Measurements from ENCODE around the gene AQP4. TPM values are rescaled to one million over a fixed set of nuclear protein-coding genes. Genes with fewer than 3 reads are reported as not detected.

The AQP4 gene
- 24.6 TPM for total RNA-seq
- long read RNA-seq, full-length matches to known transcripts = 8 of 14 reads
- long read RNA-seq, partial matches to known transcripts = 0 of 14 reads
- long read RNA-seq, other reads (novel, unspliced or antisense) = 6 of 14 reads

- intact Hi-C loops (cut with DNase I) = loop anchor here (5.0 kb wide), 1 partner anchor 97 kb away; no protein-coding TSS in a partner anchor
- DNase-seq (ENCODE audit: missing footprints) (peak; percentile 72), ATAC-seq (peak; percentile 88)
These were observed at the start of gene AQP4 for GRCh38 chr18:26865557-26865956. Gene AQP4, minus strand, starts transcription at chr18:26865707. Its CDS starts 18 bp downstream, at chr18:26865689.

GRCh38 chr18:26911840-26912239 is 46.3 kb upstream of the AQP4 start:
- no peak for DNase-seq (ENCODE audit: missing footprints)
- no peak for ATAC-seq
- intact Hi-C loops (cut with DNase I) = no loop called here

GRCh38 chr18:26909599-26910290 is 44.2 kb upstream of the AQP4 start:
- intact Hi-C loops (cut with DNase I) = no loop called here
- DNase-seq (ENCODE audit: missing footprints) = no peak
- no peak for ATAC-seq

- ATAC-seq (no peak), DNase-seq (ENCODE audit: missing footprints) (no peak)
- intact Hi-C loops (cut with DNase I) = no loop called here
These were observed 43.4 kb upstream of the AQP4 start for GRCh38 chr18:26908906-26909305.

- intact Hi-C loops (cut with DNase I) = no loop called here
- ATAC-seq (no peak), DNase-seq (ENCODE audit: missing footprints) (no peak)
These were observed 36.8 kb upstream of the AQP4 start for GRCh38 chr18:26902291-26902690.

GRCh38 chr18:26901020-26901419 is 35.5 kb upstream of the AQP4 start:
- DNase-seq (ENCODE audit: missing footprints) (no peak), ATAC-seq (no peak)
- intact Hi-C loops (cut with DNase I) = no loop called here

- intact Hi-C loops (cut with DNase I) = no loop called here
- DNase-seq (ENCODE audit: missing footprints) = no peak
- no peak for ATAC-seq
These were observed 28.9 kb upstream of the AQP4 start for GRCh38 chr18:26894426-26894825.

- intact Hi-C loops (cut with DNase I) = no loop called here
- ATAC-seq (no peak), DNase-seq (ENCODE audit: missing footprints) (no peak)
These were observed 28.5 kb upstream of the AQP4 start for GRCh38 chr18:26893996-26894395.

- intact Hi-C loops (cut with DNase I) = no loop called here
- no peak for ATAC-seq
These were observed 22.8 kb upstream of the AQP4 start for GRCh38 chr18:26888259-26888658.

GRCh38 chr18:26875040-26875654 is 9.6 kb upstream of the AQP4 start:
- intact Hi-C loops (cut with DNase I) = no loop called here
- DNase-seq (ENCODE audit: missing footprints) = no peak
- no peak for ATAC-seq

More at GRCh38 chr18:26888259-26888658, 22.8 kb upstream of the AQP4 start:
- DNase-seq (ENCODE audit: missing footprints) = no peak

- DNase-seq (ENCODE audit: missing footprints) (no peak), ATAC-seq (no peak)
- intact Hi-C loops (cut with DNase I) = no loop called here
These were observed 8.8 kb upstream of the AQP4 start for GRCh38 chr18:26874283-26874682.

- intact Hi-C loops (cut with DNase I) = loop anchor here (5.0 kb wide), 1 partner anchor 93 kb away; no protein-coding TSS in a partner anchor
- no peak for ATAC-seq
These were observed 4.1 kb upstream of the AQP4 start for GRCh38 chr18:26869640-26870039.

GRCh38 chr18:26868968-26869586 is 3.6 kb upstream of the AQP4 start:
- intact Hi-C loops (cut with DNase I) = loop anchor here (5.0 kb wide), 1 partner anchor 93 kb away; no protein-coding TSS in a partner anchor
- ATAC-seq (no peak), DNase-seq (ENCODE audit: missing footprints) (no peak)

More at GRCh38 chr18:26869640-26870039, 4.1 kb upstream of the AQP4 start:
- no peak for DNase-seq (ENCODE audit: missing footprints)

- intact Hi-C loops (cut with DNase I) = loop anchor here (5.0 kb wide), 1 partner anchor 95 kb away; no protein-coding TSS in a partner anchor
- DNase-seq (ENCODE audit: missing footprints) (no peak), ATAC-seq (no peak)
These were observed 2.0 kb upstream of the AQP4 start for GRCh38 chr18:26867471-26867870.

- ATAC-seq = no peak
- intact Hi-C loops (cut with DNase I) = loop anchor here (5.0 kb wide), 1 partner anchor 98 kb away; no protein-coding TSS in a partner anchor
- DNase-seq (ENCODE audit: missing footprints) = no peak
These were observed 849 bp downstream of the AQP4 start for GRCh38 chr18:26864658-26865057.

GRCh38 chr18:26863921-26864497 is 1.5 kb downstream of the AQP4 start:
- intact Hi-C loops (cut with DNase I) = no loop called here
- DNase-seq (ENCODE audit: missing footprints) (no peak), ATAC-seq (no peak)

GRCh38 chr18:26863122-26863879 is 2.2 kb downstream of the AQP4 start:
- intact Hi-C loops (cut with DNase I) = no loop called here
- DNase-seq (ENCODE audit: missing footprints) = peak; percentile 88
- ATAC-seq = peak; percentile 96

GRCh38 chr18:26862084-26862483 is 3.4 kb downstream of the AQP4 start:
- intact Hi-C loops (cut with DNase I) = no loop called here
- ATAC-seq (no peak), DNase-seq (ENCODE audit: missing footprints) (no peak)
